ENCODE measurements around the gene SCARF2.
"Not testable (repeated sequence)": the region's sequence is repeated elsewhere in the genome, so short reads cannot be mapped to it uniquely, and the experiment has no call there.

Gene SCARF2

GRCh38 chr22:20430101-20430719, 7.4 kb downstream of the SCARF2 start:
- DNase-seq (ENCODE audit: extremely low read depth in 1 of 2, low read depth in 1 of 2), result no peak

GRCh38 chr22:20429254-20430100, 8.1 kb downstream of the SCARF2 start:
- peak; percentile 59 to 60 for DNase-seq (ENCODE audit: extremely low read depth in 1 of 2, low read depth in 1 of 2)

- DNase-seq (ENCODE audit: extremely low read depth in 1 of 2, low read depth in 1 of 2), result no peak
These were observed 8.9 kb downstream of the SCARF2 start for GRCh38 chr22:20428496-20429253.

GRCh38 chr22:20427945-20428417, 9.6 kb downstream of the SCARF2 start:
- no peak for DNase-seq (ENCODE audit: extremely low read depth in 1 of 2, low read depth in 1 of 2)

GRCh38 chr22:20427104-20427944, 10.3 kb downstream of the SCARF2 start:
- DNase-seq (ENCODE audit: extremely low read depth in 1 of 2, low read depth in 1 of 2), result no peak

GRCh38 chr22:20426259-20426615, 11.4 kb downstream of the SCARF2 start:
- no peak for DNase-seq (ENCODE audit: extremely low read depth in 1 of 2, low read depth in 1 of 2)

- no peak for DNase-seq (ENCODE audit: extremely low read depth in 1 of 2, low read depth in 1 of 2)
These were observed 11.9 kb downstream of the SCARF2 start for GRCh38 chr22:20425566-20426258.

GRCh38 chr22:20424932-20425565, 12.6 kb downstream of the SCARF2 start:
- no peak for DNase-seq (ENCODE audit: extremely low read depth in 1 of 2, low read depth in 1 of 2)

GRCh38 chr22:20424568-20424931, 13.1 kb downstream of the SCARF2 start:
- DNase-seq (ENCODE audit: extremely low read depth in 1 of 2, low read depth in 1 of 2), result no peak

GRCh38 chr22:20423906-20424551, 13.6 kb downstream of the SCARF2 start:
- no peak for DNase-seq (ENCODE audit: extremely low read depth in 1 of 2, low read depth in 1 of 2)

GRCh38 chr22:20423008-20423905, 14.4 kb downstream of the SCARF2 start:
- no peak for DNase-seq (ENCODE audit: extremely low read depth in 1 of 2, low read depth in 1 of 2)

- no peak for DNase-seq (ENCODE audit: extremely low read depth in 1 of 2, low read depth in 1 of 2)
These were observed 15.2 kb downstream of the SCARF2 start for GRCh38 chr22:20422271-20423007.

GRCh38 chr22:20421507-20421874, 16.1 kb downstream of the SCARF2 start:
- DNase-seq (ENCODE audit: extremely low read depth in 1 of 2, low read depth in 1 of 2), result no peak

- no peak for DNase-seq (ENCODE audit: extremely low read depth in 1 of 2, low read depth in 1 of 2)
These were observed 17.3 kb downstream of the SCARF2 start for GRCh38 chr22:20420157-20420842.

GRCh38 chr22:20419664-20419951, 18.0 kb downstream of the SCARF2 start:
- no peak for DNase-seq (ENCODE audit: extremely low read depth in 1 of 2, low read depth in 1 of 2)

GRCh38 chr22:20418211-20418788, 19.3 kb downstream of the SCARF2 start:
- peak; percentile 40 to 51 for DNase-seq (ENCODE audit: extremely low read depth in 1 of 2, low read depth in 1 of 2)

- DNase-seq (ENCODE audit: extremely low read depth in 1 of 2, low read depth in 1 of 2), result not testable (repeated sequence)
These were observed 21.9 kb downstream of the SCARF2 start for GRCh38 chr22:20415699-20416098.

All from stimulated activated CD8-positive, alpha-beta memory T cell treated with anti-CD3 and anti-CD28 coated beads, Interleukin-7, amount 100 ng/mL, for 48 hours (primary cell).